Left ventricle myocardium inferior (tissue), 1 donor: ENCODE measurements around the gene TM2D3. TPM values are rescaled to one million over a fixed set of nuclear protein-coding genes. Genes with fewer than 3 reads are reported as not detected.
A peak's percentile ranks its signal among the peaks of the same experiment; 100 is the strongest.

Experiments used
- DNase-seq: peaks from one replicate; pipeline ENCODE4 v3.0.0-alpha.2; 2020
- H3K27ac ChIP-seq: fragments of 200-600 bp; replicated peaks from 2 replicates; pipeline ENCODE4 v1.8.0; 2021
- H3K27me3 ChIP-seq: fragments of 200-600 bp; 2 replicates; pipeline ENCODE4 v1.8.0; 2021; ENCODE audit warnings: low read depth
- H3K36me3 ChIP-seq: fragments of 200-600 bp; 2 replicates; pipeline ENCODE4 v1.8.0; 2021
- H3K4me1 ChIP-seq: fragments of 200-600 bp; 2 replicates; pipeline ENCODE4 v1.8.0; 2021
- H3K4me3 ChIP-seq: fragments of 200-600 bp; 2 replicates; pipeline ENCODE4 v1.8.0; 2021; ENCODE audit warnings: mild to moderate bottlenecking, moderate library complexity
- H3K9me3 ChIP-seq: fragments of 200-600 bp; replicated peaks from 2 replicates; pipeline ENCODE4 v1.8.0; 2021
- CTCF ChIP-seq: fragments of 200-600 bp; IDR thresholded peaks from 2 replicates; pipeline ENCODE4 v1.8.0; 2021; ENCODE audit warnings: antibody characterized with exemption, mild to moderate bottlenecking, borderline replicate concordance
- intact Hi-C: fragments of 100-400 bp; cut with micrococcal nuclease; formaldehyde crosslinking; loops from one replicate; pipeline ENCODE4 v1.11.0; 2022
- total RNA-seq: library from RNA; stranded (reverse); fragmentation: NEBNext Ultra II Directional; extraction: Animal tissue kit (Norgen Biotek cat#: 25700); gene quantifications from one replicate; pipeline ENCODE4 v1.2.1, GENCODE V29; 2021
- donor health status: DM: no; HTN: yes; CAD: no; lungs with severe emphysema.

TM2D3 gene
- total RNA-seq, 1 donor from 2014 or later: 50.6 TPM

GRCh38 chr15:101669744-101670143 lies 17.6 kb upstream of the TM2D3 start:
- intact Hi-C loops: no loop called here
- peaks cover 66% of the 10 kb centered on the region for H3K36me3 ChIP-seq
- no peak for TF ChIP-seq CTCF

GRCh38 chr15:101667881-101668280 lies 15.7 kb upstream of the TM2D3 start:
- no peaks in the 10 kb centered on the region for H3K27me3 ChIP-seq
- peaks cover 16% of the 10 kb centered on the region for H3K4me1 ChIP-seq
- H3K4me3 ChIP-seq: no peak overlapping the region
- no peak for TF ChIP-seq CTCF
- peaks cover 48% of the 10 kb centered on the region for H3K36me3 ChIP-seq
- peaks cover 8% of the 10 kb centered on the region for H3K9me3 ChIP-seq
- no peak overlapping the region for H3K27ac ChIP-seq
- intact Hi-C loops: no loop called here
- no peak for DNase-seq

More at GRCh38 chr15:101669744-101670143, 17.6 kb upstream of the TM2D3 start:
- no peak overlapping the region for H3K27ac ChIP-seq
- no peak overlapping the region for H3K4me3 ChIP-seq
- peaks cover 13% of the 10 kb centered on the region for H3K4me1 ChIP-seq
- H3K9me3 ChIP-seq: peaks cover 8% of the 10 kb centered on the region
- H3K27me3 ChIP-seq: no peaks in the 10 kb centered on the region
- DNase-seq: no peak

GRCh38 chr15:101664303-101664913 lies 12.2 kb upstream of the TM2D3 start:
- peaks cover 8% of the 10 kb centered on the region for H3K9me3 ChIP-seq
- no peak for DNase-seq
- intact Hi-C loops: no loop called here
- peaks cover 10% of the 10 kb centered on the region for H3K4me1 ChIP-seq
- peak; percentile 49 for TF ChIP-seq CTCF
- H3K36me3 ChIP-seq: peaks cover 32% of the 10 kb centered on the region
- H3K27ac ChIP-seq: no peak overlapping the region
- H3K4me3 ChIP-seq: no peak overlapping the region
- no peaks in the 10 kb centered on the region for H3K27me3 ChIP-seq

- intact Hi-C loops: no loop called here
- no peaks in the 10 kb centered on the region for H3K27me3 ChIP-seq
- H3K27ac ChIP-seq: no peak overlapping the region
- H3K4me1 ChIP-seq: peaks cover 26% of the 10 kb centered on the region
- DNase-seq: no peak
- peaks cover 6% of the 10 kb centered on the region for H3K9me3 ChIP-seq
- H3K4me3 ChIP-seq: no peak overlapping the region
- TF ChIP-seq CTCF: no peak
- peaks cover 14% of the 10 kb centered on the region for H3K36me3 ChIP-seq
Measured at GRCh38 chr15:101662203-101662602, 10.0 kb upstream of the TM2D3 start.

GRCh38 chr15:101660005-101660404 lies 7.8 kb upstream of the TM2D3 start:
- H3K27me3 ChIP-seq: no peaks in the 10 kb centered on the region
- TF ChIP-seq CTCF: no peak
- peaks cover 23% of the 10 kb centered on the region for H3K36me3 ChIP-seq
- no peaks in the 10 kb centered on the region for H3K9me3 ChIP-seq
- H3K4me1 ChIP-seq: peaks cover 22% of the 10 kb centered on the region
- no peak overlapping the region for H3K27ac ChIP-seq
- intact Hi-C loops: no loop called here
- DNase-seq: no peak
- H3K4me3 ChIP-seq: no peak overlapping the region
